GM18507 (cell line): ENCODE results near the gene STX16.

ENCODE experiments used
- DNase-seq: peaks from one replicate; pipeline ENCODE4 v3.0.0; 2011; ENCODE audit warnings: low read depth; ENCODE audit not compliant: insufficient read length; ENCODE audit errors: extremely low spot score
- FAIRE-seq: peaks from 2 replicates; lab custom pipeline; 2011; peaks lifted over from hg19 to GRCh38; lab: Jason Lieb, UNC

The STX16 gene

DNA sequence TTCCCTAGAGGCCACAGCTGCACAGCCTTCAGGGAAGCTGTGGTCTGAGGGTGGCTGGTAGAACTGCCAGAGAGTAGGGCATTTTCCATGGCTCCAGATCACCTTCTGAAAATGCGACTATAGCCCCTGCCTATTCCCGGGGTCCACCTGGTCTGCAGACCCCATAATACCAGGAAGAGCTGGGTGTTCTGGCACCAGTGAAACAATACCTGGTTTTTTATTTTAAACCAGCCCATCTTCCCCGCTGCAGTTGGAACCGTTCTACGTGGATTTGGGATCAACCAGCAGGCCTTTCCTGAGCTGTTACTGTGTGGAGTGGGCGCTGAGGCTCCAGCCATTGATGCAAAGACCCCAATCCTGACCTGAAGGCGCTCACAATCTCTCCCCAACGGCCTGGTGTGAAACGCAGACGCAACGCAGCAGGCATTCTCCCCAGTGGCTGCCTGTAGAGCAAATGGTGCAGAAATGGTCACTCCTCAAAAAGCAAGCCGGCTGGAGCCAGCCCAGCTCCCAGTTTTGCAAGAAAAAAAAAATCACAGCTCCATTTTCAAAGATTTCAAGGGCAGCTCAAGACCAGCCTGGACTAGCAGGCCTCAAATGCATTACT, 52.8 kb downstream of the STX16 start:
- FAIRE-seq: no peak
- DNase-seq: no peak

DNA sequence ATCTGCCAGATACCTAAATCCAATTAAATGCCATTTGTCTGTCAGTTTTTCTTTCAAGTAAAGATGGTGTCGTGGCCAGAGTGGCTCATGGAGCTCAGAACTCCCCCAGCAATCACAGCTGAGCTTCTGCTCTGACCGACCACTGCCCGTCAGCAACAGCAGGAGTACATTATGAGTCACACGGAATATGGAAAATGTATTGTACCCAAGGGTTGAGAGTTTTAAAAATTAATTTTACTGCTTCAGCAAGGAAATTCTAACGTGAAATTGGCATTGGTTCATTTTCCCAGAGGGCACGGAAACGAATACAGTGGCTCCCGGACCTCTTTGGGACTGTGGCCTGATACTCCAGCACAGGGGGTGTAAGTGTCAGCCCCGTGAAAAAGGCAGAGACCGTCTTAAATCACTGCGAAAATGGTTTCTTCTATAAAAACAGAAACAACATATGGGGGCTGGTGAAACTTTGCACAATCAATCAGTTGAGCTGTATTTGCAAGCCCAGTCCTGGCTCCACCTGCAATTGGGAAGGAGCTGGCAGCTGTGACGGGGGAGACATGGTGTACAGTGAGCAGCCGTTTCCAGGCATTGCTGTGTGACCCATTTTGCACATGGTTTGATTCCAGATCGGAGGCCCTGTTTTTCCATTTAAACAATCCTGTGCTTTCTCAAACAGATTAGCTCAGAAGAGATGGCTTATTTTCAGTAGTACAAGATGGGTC, 54.3 kb downstream of the STX16 start:
- FAIRE-seq: no peak
- no peak for DNase-seq

DNA sequence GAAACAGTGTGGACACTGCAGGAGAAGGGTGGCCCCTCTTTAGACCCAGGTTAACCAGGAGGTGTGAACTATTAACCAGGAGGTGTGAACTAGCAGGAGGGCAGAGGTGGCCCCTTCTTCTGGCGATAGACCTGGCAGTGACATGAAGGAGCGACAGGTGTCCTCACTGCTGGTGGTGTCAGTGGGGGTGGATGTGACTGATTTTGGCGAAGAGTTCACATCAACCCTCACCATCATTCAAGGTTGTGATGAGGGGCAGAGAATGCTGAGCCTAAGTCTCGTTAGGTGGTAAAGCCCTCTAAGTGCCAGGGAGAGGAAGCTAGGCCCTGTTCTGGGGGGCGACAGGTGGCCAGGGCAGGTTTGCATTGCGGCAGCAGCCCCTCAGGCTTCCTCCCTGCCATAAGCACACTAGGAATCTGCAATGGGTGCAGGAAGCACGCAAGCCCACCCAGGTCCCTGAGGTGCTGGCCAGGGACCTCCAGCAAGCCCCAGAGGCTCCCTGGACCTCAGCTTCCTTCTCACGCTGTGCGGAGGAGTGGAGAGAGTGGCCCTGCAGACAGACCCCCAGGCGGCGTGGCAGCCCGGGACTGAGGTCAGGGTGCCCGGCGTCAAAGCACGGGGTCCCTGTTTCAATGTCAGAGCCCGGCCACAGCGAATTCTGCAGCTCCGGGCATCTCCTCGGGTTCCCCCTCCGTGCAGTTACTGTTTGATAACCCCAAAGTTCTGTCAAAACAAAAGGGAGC, 55.2 kb downstream of the STX16 start:
- DNase-seq: no peak
- no peak for FAIRE-seq

DNA sequence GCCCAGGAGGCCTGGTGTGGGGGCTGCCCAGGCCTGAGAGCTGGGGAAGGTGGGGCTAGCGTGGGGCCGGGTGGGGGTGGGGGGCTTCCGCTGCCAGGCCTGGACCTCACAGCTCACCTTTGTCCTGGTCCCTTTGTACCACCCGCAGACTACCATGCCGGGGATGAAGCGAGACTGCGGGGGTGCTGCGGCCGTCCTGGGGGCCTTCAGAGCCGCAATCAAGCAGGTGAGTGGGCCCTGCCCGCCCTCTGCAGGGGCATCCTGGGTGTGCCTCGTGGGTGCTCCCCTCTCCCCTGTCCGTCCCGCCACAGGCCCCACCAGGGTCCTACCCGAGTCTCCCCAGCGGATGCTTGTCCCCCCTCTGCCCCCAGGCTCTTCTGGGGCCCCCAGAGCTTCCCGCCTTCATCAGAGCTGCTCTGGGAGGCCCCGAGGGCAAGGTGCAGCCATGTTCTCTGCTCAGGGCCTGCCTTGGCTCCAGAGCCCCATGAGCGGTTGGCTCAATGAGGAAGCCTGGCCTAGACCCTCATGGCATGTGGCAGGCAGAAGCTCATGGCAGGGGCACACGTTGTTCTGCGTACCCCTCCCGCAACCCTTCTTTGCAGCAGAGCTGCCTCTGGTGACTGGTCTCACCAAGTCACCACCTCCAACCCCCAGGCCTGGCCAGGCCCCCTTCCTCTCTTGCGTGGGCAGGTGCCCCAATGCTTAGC, 56.0 kb downstream of the STX16 start:
- no peak for FAIRE-seq

DNA sequence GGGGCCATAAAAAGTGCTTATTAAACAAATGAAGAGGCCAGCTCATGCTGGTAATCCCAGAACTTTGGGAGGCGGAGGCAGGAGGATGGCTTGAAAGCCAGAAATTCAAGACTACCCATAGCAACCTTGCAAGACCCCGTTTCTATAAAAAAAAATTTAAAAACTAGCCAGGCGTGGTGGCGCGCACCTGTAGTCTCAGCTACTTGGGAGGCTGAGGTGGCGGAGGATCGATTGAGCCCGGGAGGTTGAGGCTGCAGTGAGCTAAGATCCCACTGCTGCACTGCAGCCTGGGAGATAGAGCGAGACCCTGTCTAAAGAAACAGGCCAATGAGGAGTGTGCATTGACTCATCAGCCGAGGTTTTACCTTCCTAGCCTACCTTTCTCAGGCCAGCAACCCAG, 56.7 kb downstream of the STX16 start:
- FAIRE-seq (no peak), DNase-seq (no peak)

More for the DNA sequence above, 56.0 kb downstream of the STX16 start:
- DNase-seq: no peak

DNA sequence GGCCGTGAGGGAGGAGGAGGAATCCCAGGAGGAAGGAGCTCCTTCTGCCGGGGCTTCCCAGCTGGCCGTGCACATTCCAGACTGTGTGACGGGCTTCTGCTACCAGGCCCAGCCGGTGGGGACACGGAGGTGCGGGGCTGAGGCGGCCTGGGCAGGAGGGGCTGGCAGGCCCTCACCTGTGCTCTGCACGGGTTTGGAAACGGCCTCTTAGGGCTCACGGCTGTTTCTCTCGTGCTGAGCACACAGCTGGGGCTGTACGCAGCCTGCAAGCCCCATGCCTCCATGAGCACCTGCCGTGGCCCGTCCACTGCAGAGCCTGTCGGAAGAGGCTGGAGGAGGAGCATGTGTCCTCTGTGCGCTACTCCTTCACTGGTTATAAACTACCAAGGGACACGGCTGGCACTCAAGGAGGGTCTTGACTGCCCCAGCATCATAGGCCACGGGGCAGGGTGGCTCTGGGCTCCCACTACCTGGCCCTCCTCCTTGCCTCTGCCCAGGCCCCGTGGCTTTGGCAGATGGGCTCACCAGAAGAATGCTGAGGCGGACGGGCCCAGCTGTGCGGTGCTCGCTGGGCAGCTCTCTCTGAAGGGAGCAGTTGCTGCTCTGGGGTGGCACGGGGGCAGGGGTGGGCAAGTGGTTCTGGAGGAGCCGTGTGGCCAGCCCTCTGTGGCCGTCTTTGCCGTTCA, 57.3 kb downstream of the STX16 start:
- DNase-seq (no peak), FAIRE-seq (no peak)

DNA sequence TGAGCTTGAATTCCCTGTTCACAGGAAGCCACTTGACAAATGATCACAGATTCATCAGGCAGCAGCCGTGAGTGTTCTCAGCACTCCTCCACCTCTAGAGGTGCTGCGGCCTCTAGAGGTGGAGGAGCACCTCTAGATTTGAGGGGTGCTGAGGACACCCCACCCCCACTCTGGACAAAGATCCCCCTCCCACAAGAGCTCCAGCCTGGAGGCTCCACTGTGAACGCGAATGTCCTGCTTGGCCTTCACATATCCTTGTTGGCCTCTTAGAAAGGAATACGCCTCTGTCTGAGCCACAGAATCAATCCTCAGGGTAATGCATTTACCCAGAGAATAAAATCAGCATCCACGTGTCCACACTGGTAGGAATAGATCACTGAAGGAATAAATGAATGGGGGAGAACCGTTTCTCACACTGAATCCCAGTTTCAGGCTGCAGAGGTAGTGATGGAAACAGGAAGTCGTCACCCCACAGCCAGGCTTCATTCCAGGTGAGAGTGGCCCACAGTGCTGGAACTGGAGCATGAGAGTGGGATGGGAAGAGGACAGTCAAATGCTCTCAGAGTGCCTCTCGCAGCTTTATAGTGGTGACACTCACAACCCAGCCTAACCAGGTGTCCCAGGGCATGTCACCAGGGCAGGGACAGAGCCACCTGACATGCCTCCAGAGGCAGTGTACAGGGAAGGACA, 58.1 kb downstream of the STX16 start:
- no peak for DNase-seq
- no peak for FAIRE-seq

DNA sequence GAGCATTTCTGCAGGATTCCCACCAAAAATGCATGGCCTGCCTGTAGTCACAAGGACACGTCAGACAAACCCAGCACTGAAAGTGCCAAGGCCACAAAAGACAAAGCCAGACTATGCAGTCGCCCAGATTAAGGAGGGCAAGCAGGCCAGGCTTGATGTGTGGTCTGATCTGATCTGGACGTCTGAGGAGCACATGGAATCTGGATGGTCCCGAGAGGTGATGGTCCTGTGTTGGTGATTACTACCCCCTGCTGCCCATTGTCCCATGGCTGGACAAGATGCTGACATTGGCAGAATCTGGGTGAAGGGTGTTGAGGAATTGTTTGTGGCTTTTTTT, 58.6 kb downstream of the STX16 start:
- DNase-seq (no peak), FAIRE-seq (no peak)

DNA sequence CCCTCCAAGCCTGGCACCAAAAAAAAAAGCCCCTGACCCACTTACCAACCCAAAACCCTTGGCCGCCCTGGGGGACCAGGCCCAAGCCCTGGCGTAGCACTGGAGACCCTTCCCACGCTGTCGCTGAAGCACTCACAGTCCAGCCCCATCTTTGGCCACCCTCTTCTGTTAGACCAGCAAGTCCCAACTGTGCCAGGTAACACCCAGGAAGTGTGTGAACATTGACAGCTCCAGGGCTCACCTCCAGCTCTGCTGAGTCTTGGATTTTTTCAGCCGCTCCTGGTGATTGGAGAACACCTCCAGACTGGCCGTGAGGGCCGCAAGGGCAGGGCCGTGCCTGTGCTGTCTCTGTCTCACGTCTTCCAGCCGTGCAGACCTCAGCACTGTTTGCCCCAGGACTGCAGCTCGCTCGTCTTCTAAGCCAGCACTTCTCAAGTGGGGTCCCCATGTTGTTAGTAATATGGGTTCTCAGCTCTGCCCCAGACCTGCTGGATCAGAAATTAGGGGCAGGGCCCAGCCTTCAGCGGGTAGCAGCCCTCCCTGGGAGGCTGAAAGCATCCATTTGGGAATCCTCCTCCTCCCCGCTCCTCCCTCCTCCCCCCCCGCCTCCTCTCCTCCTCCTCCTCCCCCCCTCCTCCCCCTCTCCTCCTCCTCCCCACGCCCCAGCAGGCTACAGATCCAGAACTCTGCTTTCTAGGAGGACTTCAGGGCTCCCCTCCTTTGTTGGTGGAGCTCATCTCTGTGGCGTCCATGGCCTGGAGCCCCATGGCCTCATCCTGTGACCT, 59.6 kb downstream of the STX16 start:
- FAIRE-seq: no peak
- no peak for DNase-seq

DNA sequence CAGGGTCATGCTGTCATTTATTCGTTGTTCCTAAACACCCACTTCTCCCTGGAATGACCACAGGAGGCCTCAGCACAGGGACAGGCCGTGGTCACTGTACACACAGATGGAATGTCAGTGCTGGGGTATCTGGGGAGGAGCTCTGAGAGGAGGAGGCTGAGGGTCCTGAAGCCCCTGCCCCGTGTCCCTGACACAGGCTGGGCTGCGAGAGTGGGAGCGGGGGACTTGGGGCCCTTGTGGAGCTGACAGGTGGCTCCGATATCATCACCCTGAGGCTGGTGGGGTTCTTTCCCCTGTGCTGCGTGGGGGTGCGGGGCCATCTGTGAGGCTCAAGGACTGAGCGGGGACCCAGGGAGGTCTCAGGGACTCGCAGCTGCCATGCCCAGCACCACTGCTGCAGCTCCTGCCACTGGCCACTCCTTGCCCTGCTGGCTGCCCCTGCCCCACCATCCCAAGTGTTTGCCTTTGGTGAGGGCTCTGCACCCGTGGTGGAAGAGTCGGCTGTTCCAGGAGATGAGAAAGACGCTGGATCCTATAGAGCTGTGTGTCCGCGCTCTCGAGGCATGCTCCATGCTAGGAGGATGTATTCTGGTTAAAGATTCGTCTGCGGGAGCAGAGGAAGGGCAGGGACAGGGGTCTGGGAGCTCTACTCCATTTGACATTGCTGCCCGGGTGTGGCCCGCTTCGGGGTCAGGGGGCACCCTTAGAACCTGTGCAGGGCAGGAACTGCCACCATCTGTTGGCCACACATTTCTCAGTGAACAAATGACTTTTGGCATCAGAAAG, 60.4 kb downstream of the STX16 start:
- FAIRE-seq: no peak

DNA sequence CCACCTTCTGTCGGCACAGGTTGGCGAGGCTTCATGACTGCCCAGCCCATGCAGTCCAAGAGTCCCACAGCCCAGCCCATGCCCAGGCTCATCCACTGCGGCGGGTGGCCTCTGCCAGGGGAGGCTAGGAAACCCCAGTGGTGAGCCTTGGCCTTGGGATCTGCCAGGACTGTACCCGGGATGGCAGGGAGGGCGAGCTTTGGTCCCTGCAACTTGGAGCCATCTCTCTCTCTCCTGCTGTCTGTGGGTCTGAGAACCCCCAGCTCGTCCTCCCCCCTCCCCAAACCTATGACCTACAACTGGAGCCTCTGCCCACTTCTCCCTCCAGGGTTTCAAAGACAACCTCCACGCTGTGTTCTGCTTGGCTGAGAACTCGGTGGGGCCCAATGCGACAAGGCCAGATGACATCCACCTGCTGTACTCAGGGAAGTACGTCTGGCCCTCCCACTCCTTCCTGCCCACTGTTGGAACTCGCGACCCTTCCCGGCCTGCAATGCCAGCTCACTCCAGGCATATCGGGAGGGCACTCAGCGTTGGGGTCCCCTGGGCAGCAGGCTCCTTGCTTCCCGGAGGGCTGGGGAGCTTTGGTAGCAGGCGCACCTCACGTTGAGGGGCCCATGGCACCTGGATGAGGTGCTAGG, 61.2 kb downstream of the STX16 start:
- FAIRE-seq (no peak), DNase-seq (no peak)

More for the DNA sequence above, 60.4 kb downstream of the STX16 start:
- no peak for DNase-seq

DNA sequence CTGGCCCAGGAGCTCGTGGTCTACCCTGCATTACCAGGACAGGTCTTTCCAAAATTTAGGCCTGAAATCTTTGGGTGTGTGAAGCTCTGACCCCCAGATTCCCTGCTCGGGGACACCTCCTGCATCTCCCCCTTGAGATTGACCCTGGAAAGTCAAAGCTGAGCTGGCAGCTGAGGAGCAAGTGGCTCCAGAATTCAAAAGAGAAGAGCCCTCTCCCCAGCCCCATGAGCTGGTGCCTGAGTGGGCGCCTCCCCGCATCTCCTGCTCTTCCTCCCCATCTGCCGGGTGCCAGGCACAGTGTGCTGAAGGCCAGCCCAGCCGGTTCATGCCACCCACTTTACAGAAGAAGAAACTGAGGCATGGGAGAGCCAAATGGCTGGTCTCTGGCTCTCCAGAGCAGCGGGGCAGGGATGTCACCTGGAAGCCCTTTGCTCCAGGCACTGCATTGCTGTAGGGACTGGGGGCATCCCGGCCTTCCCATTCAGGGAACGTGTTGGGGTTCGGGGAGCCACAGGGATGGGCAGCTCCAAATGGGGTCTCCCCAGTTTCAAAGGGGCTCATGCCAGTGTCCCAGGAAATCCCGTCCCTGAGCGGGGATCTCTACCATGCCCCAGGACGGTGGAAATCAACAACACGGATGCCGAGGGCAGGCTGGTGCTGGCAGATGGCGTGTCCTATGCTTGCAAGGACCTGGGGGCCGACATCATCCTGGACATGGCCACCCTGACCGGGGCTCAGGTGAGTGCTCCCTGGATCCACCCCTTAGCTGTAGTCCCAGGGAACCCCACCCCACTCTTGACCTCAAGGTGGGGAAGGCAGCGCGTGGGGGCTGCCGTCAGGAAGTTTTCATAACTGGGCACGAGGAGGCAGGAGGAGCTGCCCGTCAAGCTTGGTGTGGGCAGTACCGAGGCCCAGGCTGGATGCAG, 62.0 kb downstream of the STX16 start:
- no peak for DNase-seq
- FAIRE-seq: no peak

DNA sequence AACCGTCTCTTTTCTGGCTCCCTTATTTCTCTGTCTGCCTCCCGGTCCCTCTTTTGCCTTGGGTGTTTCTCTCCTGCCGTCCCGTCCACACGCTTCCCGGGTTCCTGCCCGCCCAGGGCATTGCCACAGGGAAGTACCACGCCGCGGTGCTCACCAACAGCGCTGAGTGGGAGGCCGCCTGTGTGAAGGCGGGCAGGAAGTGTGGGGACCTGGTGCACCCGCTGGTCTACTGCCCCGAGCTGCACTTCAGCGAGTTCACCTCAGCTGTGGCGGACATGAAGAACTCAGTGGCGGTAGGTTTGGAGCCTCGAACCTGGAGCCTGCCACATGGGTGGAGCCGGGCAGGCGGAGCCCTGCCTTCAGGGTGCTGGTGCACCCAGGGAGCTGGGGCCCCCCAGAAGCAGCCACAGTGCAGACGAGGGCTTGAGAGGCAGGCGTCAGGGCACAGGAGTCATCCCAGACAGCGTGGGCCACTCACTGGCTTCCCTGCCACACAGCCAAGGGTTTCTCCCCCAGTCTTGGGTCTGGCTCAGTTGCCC, 62.8 kb downstream of the STX16 start:
- no peak for FAIRE-seq
- DNase-seq: no peak

DNA sequence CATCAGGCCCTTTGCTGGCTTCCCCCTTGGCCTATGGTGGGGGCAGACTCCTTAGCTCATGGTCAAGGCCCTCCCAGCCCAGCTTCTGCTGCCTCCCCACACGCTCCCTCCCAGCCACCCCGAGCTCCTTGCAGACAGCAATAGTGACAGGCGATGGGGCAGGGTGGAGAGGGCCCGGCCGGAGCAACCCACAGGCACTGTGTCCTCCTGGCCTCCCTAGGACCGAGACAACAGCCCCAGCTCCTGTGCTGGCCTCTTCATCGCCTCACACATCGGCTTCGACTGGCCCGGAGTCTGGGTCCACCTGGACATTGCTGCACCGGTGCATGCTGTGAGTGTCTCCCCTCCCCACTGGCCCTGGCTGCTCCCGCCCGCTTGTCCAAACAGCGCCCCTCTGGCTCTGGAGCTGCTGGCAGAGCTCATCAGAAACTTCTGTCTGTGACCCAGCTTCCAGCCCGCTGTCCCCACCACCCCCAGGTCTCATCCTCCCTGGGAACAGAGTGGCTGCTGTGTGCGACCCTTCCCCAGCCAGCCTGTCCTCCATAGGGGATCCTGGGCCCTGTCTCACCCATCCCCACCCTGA, 63.3 kb downstream of the STX16 start:
- no peak for DNase-seq
- FAIRE-seq: no peak

DNA sequence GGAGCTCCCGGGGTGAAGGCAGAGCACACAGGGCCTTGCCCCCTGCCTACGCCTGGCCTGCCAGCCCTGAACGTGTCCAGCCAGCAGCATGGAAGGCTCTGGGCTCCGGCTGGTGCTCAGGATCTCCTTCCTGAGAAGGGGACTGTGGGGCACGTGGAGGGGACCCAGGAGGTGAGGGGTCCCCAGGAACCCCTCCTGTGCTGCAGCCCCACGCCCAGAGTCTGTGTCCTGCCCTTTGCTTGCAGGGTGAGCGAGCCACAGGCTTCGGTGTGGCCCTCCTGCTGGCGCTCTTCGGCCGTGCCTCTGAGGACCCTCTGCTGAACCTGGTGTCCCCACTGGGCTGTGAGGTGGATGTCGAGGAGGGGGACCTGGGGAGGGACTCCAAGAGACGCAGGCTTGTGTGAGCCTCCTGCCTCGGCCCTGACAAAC, 63.9 kb downstream of the STX16 start:
- DNase-seq (no peak), FAIRE-seq (no peak)

DNA sequence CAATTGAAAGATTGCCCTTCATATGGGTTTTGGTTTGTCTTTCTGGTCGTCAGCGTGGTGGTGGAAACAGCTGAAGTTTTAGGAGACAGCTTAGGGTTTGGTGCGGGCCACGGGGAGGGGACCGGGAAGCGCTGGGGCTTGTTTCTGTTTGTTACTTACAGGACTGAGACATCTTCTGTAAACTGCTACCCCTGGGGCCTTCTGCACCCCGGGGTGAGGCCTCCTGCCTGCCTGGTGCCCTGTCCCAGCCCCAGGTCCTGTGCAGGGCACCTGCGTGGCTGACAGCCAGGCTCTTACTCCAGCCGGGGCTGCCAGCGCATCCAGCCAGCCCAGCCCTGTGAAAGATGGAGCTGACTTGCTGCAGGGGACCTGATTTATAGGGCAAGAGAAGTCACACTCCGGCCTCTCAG, 64.3 kb downstream of the STX16 start:
- DNase-seq (no peak), FAIRE-seq (no peak)
